K562 (cell line): ENCODE results near the gene TMEFF1. TPM values are rescaled to one million over a fixed set of nuclear protein-coding genes. Genes with fewer than 3 reads are reported as not detected.

ENCODE experiments used
- ATAC-seq: fragments of 200-7000 bp; cut with Tn5 transposase; 3 replicates; pipeline ENCODE4 v1.9.1; 2020; ENCODE audit warnings: moderate library complexity
- BruUV-seq: library from RNA; stranded (reverse); fragments of 400-500 nt; replicated peaks from 2 replicates; lab custom pipeline; 2021; lab: Mats Ljungman, UMichigan
- CTCF ChIA-PET: fragments of 300-600 bp; formaldehyde crosslinking; extraction: SDS; loops from one replicate; lab custom pipeline; 2021; ENCODE audit warnings: low intra/inter-chr PET ratio; lab: Yijun Ruan, JAX
- POLR2A ChIA-PET: fragments of 300-600, 350-650 bp; sonication (Branson Sonifier 250); formaldehyde crosslinking; extraction: SDS; loops from one replicate; lab custom pipeline; 2021; ENCODE audit warnings: antibody characterized with exemption, inconsistent platforms; lab: Yijun Ruan, JAX
- DNase-seq, 4 experiments: peaks; one replicate each; pipeline versions ENCODE4 v3.0.0 to v3.0.0-alpha.2; 2011 to 2018; ENCODE audit warnings: low spot score in 3 of 4, mixed read lengths in 3 of 4; ENCODE audit errors: extremely low read depth in 1 of 4
- FAIRE-seq: peaks from 2 replicates; lab custom pipeline; 2011; peaks lifted over from hg19 to GRCh38; lab: Jason Lieb, UNC
- H2AFZ ChIP-seq: 2 replicates; pipeline ENCODE4 v1.6.0; 2011; ENCODE audit warnings: low read depth, low read length, control low read depth, inconsistent platforms
- H3K27ac ChIP-seq: fragments of 200-600 bp; 3 replicates; pipeline ENCODE4 v1.8.0; 2011; ENCODE audit warnings: low read depth, mild to moderate bottlenecking, control low read depth, inconsistent platforms, low read length, moderate library complexity, mixed read lengths; ENCODE audit errors: extremely low read depth
- H3K27me3 ChIP-seq, 2 experiments: fragments of 300-600 bp in 1 of 2; 2 replicates in 1 of 2; 3 replicates in 1 of 2; pipeline versions ENCODE4 v1.6.0 to v1.8.0; 2011; ENCODE audit warnings: inconsistent platforms in 2 of 2, low read length in 2 of 2, mild to moderate bottlenecking in 1 of 2, mixed read lengths in 1 of 2, moderate library complexity in 1 of 2; ENCODE audit not compliant: control insufficient read depth in 2 of 2, insufficient read depth in 2 of 2
- H3K36me3 ChIP-seq: fragments of 300-600 bp; 3 replicates; pipeline ENCODE4 v1.8.0; 2011; ENCODE audit warnings: mild to moderate bottlenecking, low read length, inconsistent platforms; ENCODE audit not compliant: control insufficient read depth, insufficient read depth
- H3K4me1 ChIP-seq, 2 experiments: fragments of 200-600 bp in 1 of 2; replicated peaks in 1 of 2; 2 replicates in 1 of 2; 3 replicates in 1 of 2; pipeline versions ENCODE4 v1.5.1 to v1.8.0; 2011; ENCODE audit warnings: inconsistent platforms in 2 of 2, low read length in 2 of 2, mild to moderate bottlenecking in 1 of 2, mixed read lengths in 1 of 2, moderate library complexity in 1 of 2; ENCODE audit not compliant: control insufficient read depth in 2 of 2, insufficient read depth in 2 of 2
- H3K4me2 ChIP-seq: 2 replicates; pipeline ENCODE4 v1.6.1; 2011; ENCODE audit warnings: low read length, control low read depth, inconsistent platforms, mixed read lengths; ENCODE audit not compliant: insufficient read depth
- H3K4me3 ChIP-seq: fragments of 200-600 bp; sonication (generic), shearing (Covaris generic); 2 replicates; pipeline ENCODE4 v1.5.1; 2016; ENCODE audit warnings: control low read depth, inconsistent platforms
- H3K79me2 ChIP-seq: fragments of 200-600 bp; 3 replicates; pipeline ENCODE4 v1.8.0; 2011; ENCODE audit warnings: low read length, inconsistent platforms; ENCODE audit not compliant: control insufficient read depth, insufficient read depth
- H3K9ac ChIP-seq, 2 experiments: 2 replicates each; pipeline versions ENCODE4 v1.6.0 to v1.6.1; 2011; ENCODE audit warnings: low read depth in 2 of 2, low read length in 2 of 2, control low read depth in 1 of 2, inconsistent platforms in 1 of 2, mild to moderate bottlenecking in 1 of 2, mixed read lengths in 1 of 2; ENCODE audit not compliant: insufficient read depth in 1 of 2
- H3K9me1 ChIP-seq: one replicate; pipeline ENCODE4 v1.6.0; 2011; ENCODE audit warnings: inconsistent platforms, mild to moderate bottlenecking, low read length, moderate library complexity; ENCODE audit not compliant: control insufficient read depth, insufficient read depth
- H3K9me3 ChIP-seq: replicated peaks from 2 replicates; pipeline ENCODE4 v1.5.1; 2011; ENCODE audit warnings: low read depth, low read length, inconsistent platforms; ENCODE audit not compliant: control insufficient read depth, insufficient read depth
- H4K20me1 ChIP-seq: replicated peaks from 2 replicates; pipeline ENCODE4 v1.6.1; 2011; ENCODE audit warnings: low read length, inconsistent platforms, mixed read lengths; ENCODE audit not compliant: control insufficient read depth, insufficient read depth
- CEBPG ChIP-seq, 3 experiments: fragments of 200-800 bp in 1 of 3; sonication (Bioruptor generic) in 1 of 3; sonication (generic) in 1 of 3; formaldehyde crosslinking in 1 of 3; IDR thresholded peaks in 2 of 3; conservative IDR thresholded peaks in 1 of 3; 2 replicates each; pipeline versions ENCODE4 v1.6.1 to v1.8.0; 2016 to 2022; ENCODE audit warnings: missing compliant biosample characterization in 2 of 3, missing genetic modification characterization in 2 of 3, mild to moderate bottlenecking in 1 of 3, missing genetic modification reagents in 1 of 3
- MEIS2 ChIP-seq: fragments of 450-650 bp; IDR thresholded peaks from 2 replicates; pipeline ENCODE4 v1.6.1; 2014; ENCODE audit warnings: mild to moderate bottlenecking; ENCODE audit not compliant: partially characterized antibody
- NBN ChIP-seq: fragments of 450-650 bp; IDR thresholded peaks from 2 replicates; pipeline ENCODE4 v1.6.1; 2016; ENCODE audit warnings: low read depth, mild to moderate bottlenecking
- SPI1 ChIP-seq: IDR thresholded peaks from 2 replicates; pipeline ENCODE4 v1.6.1; 2011; ENCODE audit warnings: low read depth, low read length, control low read depth, borderline replicate concordance
- TRIM28 ChIP-seq: fragments of 450-650 bp; IDR thresholded peaks from 2 replicates; pipeline ENCODE4 v1.6.1; 2017
- ZNF212 ChIP-seq: fragments of 450-650 bp; formaldehyde crosslinking; IDR thresholded peaks from 2 replicates; pipeline ENCODE4 v1.4.0; 2020; ENCODE audit warnings: mild to moderate bottlenecking
- WGBS: fragments of 100-300 bp; shearing (Covaris generic); methylation state at CpG from one replicate; pipeline ENCODE4 v1.1.6; 2016; ENCODE audit warnings: low coverage, mixed read lengths; ENCODE audit not compliant: insufficient coverage; ENCODE audit errors: missing lambda C conversion rate; 5-methylcytosine and 5-hydroxymethylcytosine counted together
- in situ Hi-C: fragments of 300-500 bp; cut with MboI; formaldehyde crosslinking; loops from 4 replicates; pipeline ENCODE4 v1.15.0; 2018; ENCODE audit warnings: inconsistent platforms, mixed read lengths
- intact Hi-C: fragments of 100-400 bp; cut with micrococcal nuclease; formaldehyde crosslinking; loops from 2 replicates; pipeline ENCODE4 v1.14.2; 2022
- polyA plus RNA-seq, 8 experiments: library from polyadenylated mRNA; depleted of rRNA in 4 of 8; stranded (reverse) in 5 of 8; unstranded in 3 of 8; fragments of >200 nt; fragmentation: Nextera tagmentation in 2 of 8; fragmentation: Illumina TruSeq in 1 of 8; extraction: Ambion mirVana in 2 of 8; extraction: Trizol in 1 of 8; gene quantifications; 2 replicates each; pipeline versions ENCODE4 v1.2.1 to v1.2.3, GENCODE V29; 2011 to 2014; ENCODE audit warnings: inconsistent platforms in 1 of 8, missing spikeins in 1 of 8
- total RNA-seq, 7 experiments: library from RNA; depleted of rRNA in 6 of 7; stranded (reverse); fragments of >200 nt in 6 of 7; fragmentation: Illumina TruSeq in 2 of 7; extraction: Trizol in 2 of 7; gene quantifications; 2 replicates each; pipeline versions ENCODE4 v1.2.1 to v1.2.3, GENCODE V29; 2011 to 2021; ENCODE audit warnings: low replicate concordance in 1 of 7
- TF ChIP-seq, protein P1 (sequence below): fragments of 450-650 bp; formaldehyde crosslinking; IDR thresholded peaks from 2 replicates; pipeline ENCODE4 v1.4.0; 2020; ENCODE audit warnings: mild to moderate bottlenecking, mixed read lengths

TMEFF1 gene
- total and polyA plus RNA-seq, 9 of the 15 experiments (the other 6 are each of a cell fraction or from before 2014, with no cell fraction given) = 0.07 to 1.1 (median 0.28) TPM; not detected in 2

- Histone ChIP-seq H2AFZ (no peak overlapping the region), H4K20me1 (no peaks in the 10 kb centered on the region), H3K9me3 (no peaks in the 10 kb centered on the region), H3K27ac (no peak overlapping the region), H3K4me3 (no peak overlapping the region), H3K36me3 (no peaks in the 10 kb centered on the region), H3K4me2 (no peak overlapping the region), H3K79me2 (no peaks in the 10 kb centered on the region), H3K9ac (no peak overlapping the region), H3K4me1 (no peaks in the 10 kb centered on the region), H3K9me1 (no peaks in the 10 kb centered on the region), H3K27me3 (peaks cover 7 to 15% of the 10 kb centered on the region in 2 experiments; a peak in 4 of 5 replicates)
- intact Hi-C loops (no loop called here), in situ Hi-C loops (no loop called here)
- TF ChIP-seq CEBPG (CRISPR knock-in tag; IDR thresholded peaks at IDR 0.05) (no peak), CEBPG (tag; conservative IDR thresholded peaks at IDR 0.05 in 1 of 2, IDR thresholded peaks at IDR 0.05 in 1 of 2) (peak in 1 of 2 experiments; percentile 48; a peak in 1 of 4 replicates), MEIS2 (peak; percentile 28), SPI1 (no peak), NBN (no peak), ZNF212 (CRISPR knock-in tag) (no peak), TRIM28 (no peak)
- TF ChIP-seq, protein P1, sequence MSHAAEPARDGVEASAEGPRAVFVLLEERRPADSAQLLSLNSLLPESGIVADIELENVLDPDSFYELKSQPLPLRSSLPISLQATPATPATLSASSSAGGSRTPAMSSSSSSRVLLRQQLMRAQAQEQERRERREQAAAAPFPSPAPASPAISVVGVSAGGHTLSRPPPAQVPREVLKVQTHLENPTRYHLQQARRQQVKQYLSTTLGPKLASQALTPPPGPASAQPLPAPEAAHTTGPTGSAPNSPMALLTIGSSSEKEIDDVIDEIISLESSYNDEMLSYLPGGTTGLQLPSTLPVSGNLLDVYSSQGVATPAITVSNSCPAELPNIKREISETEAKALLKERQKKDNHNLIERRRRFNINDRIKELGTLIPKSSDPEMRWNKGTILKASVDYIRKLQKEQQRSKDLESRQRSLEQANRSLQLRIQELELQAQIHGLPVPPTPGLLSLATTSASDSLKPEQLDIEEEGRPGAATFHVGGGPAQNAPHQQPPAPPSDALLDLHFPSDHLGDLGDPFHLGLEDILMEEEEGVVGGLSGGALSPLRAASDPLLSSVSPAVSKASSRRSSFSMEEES (CRISPR knock-in tag) = peak; percentile 30; the same call in 1 of the 2 replicates
- 0% methylated on average over 1 of the region's 1 CpG for WGBS
- no TSS peak for BruUV-seq
- ATAC-seq (no peak), FAIRE-seq (no peak), DNase-seq (no peak)
- ChIA-PET POLR2A (no interaction called here), CTCF (no interaction called here)
Observed at GRCh38 chr9:100466829-100467221, 6.1 kb upstream of the TMEFF1 start.
